Esophagus muscularis mucosa (tissue), 3 donors: ENCODE results near the gene HK2.

ENCODE experiments used
- POLR2A ChIP-seq: fragments of 450-650 bp; IDR thresholded peaks from one replicate; pipeline ENCODE4 v1.6.1; 2017; ENCODE audit warnings: antibody characterized with exemption, moderate library complexity, mild to moderate bottlenecking, low read depth
- POLR2AphosphoS5 ChIP-seq, 2 donors: sonication (generic); formaldehyde crosslinking; IDR thresholded peaks; one replicate each; pipeline ENCODE4 v1.6.1; 2017; ENCODE audit warnings: antibody characterized with exemption in 2 of 2
- TF ChIP-seq, protein P1 (sequence below), 3 experiments: fragments of 200-600 bp in 2 of 3; fragments of 450-650 bp in 1 of 3; sonication (generic) in 2 of 3; IDR thresholded peaks; one replicate each; pipeline ENCODE4 v1.5.1; 2017 to 2019; ENCODE audit warnings: antibody characterized with exemption in 3 of 3, mild to moderate bottlenecking in 2 of 3, moderate library complexity in 1 of 3

DNA sequence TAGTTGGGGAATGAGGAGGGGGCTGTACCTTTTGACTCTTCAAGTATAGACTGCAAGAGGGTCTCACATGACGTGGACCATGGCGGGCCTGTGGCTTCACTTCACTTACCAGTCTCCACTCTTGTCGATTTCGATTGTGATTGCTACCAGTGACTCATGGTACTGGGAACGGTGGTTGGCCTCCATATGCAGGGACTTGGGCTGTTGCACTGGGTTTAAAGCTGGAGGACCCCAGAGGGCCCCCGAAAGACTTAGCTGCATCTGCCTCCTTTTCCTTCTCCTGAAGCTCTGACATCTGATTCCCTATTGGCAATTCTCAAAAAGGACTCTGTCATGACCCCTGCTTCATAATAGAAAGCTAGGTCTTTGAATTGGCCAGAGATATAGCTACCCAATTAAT, 43.4 kb downstream of the HK2 start:
- no peak for TF ChIP-seq POLR2A
- no peak for TF ChIP-seq POLR2AphosphoS5 (IDR thresholded peaks at IDR 0.05)
- TF ChIP-seq, protein P1, sequence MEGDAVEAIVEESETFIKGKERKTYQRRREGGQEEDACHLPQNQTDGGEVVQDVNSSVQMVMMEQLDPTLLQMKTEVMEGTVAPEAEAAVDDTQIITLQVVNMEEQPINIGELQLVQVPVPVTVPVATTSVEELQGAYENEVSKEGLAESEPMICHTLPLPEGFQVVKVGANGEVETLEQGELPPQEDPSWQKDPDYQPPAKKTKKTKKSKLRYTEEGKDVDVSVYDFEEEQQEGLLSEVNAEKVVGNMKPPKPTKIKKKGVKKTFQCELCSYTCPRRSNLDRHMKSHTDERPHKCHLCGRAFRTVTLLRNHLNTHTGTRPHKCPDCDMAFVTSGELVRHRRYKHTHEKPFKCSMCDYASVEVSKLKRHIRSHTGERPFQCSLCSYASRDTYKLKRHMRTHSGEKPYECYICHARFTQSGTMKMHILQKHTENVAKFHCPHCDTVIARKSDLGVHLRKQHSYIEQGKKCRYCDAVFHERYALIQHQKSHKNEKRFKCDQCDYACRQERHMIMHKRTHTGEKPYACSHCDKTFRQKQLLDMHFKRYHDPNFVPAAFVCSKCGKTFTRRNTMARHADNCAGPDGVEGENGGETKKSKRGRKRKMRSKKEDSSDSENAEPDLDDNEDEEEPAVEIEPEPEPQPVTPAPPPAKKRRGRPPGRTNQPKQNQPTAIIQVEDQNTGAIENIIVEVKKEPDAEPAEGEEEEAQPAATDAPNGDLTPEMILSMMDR (IDR thresholded peaks at IDR 0.05), result no peak
